ENCODE results near the gene GIPC2. TPM values are rescaled to one million over a fixed set of nuclear protein-coding genes. Genes with fewer than 3 reads are reported as not detected.
"Not testable (repeated sequence)": the region's sequence is repeated elsewhere in the genome, so short reads cannot be mapped to it uniquely, and the experiment has no call there.

The GIPC2 gene
- total RNA-seq, 2 donors from 2014 or later, result not detected

DNA sequence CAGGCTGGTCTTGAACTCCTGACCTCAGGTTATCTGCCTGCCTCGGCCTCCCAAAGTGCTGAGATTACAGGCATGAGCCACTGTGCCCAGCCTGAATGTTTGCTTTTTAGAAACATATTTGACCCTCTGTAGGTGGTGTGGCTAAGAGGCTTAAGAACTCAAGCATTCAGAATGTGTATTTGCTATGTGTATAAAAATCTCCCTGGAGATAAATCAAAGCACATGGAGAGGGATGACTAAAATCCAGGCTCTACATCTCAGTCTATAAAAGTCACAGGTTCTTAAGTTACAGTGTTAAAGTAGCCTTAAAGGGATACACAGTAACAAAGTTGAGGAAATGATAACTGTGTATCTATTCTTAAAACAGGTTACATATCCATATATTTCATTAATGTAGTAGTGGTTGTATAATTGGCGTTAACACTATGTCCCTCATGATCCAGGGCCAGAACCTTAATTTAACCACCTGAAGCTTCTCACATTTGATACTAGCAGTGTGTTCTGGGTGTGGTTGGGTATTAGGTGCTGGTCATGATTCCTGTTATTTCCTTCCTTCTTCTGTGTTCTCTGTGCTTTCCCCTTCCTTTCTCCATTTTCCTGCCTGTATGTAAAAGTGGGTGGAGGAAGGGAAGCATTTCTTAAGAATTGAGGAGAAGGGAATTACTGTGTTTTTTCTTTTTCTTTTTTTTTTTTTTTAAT is 16.2 kb downstream of the GIPC2 start:
- H3K27ac Mint-ChIP-seq, result no peak overlapping the region
- H3K9me3 Mint-ChIP-seq, result no peaks in the 10 kb centered on the region
- H3K4me3 Mint-ChIP-seq, result no peak overlapping the region
- peaks cover 3 to 11% of the 10 kb centered on the region in 2 donors for H3K27me3 Mint-ChIP-seq
- H3K36me3 Mint-ChIP-seq, result no peaks in the 10 kb centered on the region
- no peaks in the 10 kb centered on the region for H3K4me1 Mint-ChIP-seq (ENCODE audit: low read depth in 2 of 2)
- no peak for DNase-seq (ENCODE audit: low spot score)
- no peak for ATAC-seq

DNA sequence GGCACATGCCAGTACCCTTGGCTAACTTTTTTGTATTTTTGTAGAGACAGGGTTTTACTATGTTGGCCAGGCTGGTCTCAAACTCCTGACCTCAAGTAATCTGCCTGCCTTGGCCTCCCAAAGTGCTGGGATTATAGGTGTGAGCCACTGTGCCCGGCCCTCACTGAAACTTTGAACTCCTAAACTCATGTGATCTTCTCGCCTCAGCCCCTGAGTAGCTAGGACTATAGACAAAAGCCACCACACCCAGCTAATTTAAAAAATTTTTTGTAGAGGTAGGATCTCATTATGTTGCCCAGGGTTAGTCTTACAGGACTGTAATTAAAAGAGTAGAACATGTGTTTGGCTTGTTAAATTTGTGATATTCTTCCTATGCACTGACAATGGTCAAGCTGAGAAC is 19.1 kb downstream of the GIPC2 start:
- H3K36me3 Mint-ChIP-seq; H3K4me1 Mint-ChIP-seq (ENCODE audit: low read depth in 2 of 2); DNase-seq (ENCODE audit: low spot score); H3K4me3 Mint-ChIP-seq; H3K9me3 Mint-ChIP-seq; H3K27me3 Mint-ChIP-seq; H3K27ac Mint-ChIP-seq; ATAC-seq: not testable (repeated sequence)

DNA sequence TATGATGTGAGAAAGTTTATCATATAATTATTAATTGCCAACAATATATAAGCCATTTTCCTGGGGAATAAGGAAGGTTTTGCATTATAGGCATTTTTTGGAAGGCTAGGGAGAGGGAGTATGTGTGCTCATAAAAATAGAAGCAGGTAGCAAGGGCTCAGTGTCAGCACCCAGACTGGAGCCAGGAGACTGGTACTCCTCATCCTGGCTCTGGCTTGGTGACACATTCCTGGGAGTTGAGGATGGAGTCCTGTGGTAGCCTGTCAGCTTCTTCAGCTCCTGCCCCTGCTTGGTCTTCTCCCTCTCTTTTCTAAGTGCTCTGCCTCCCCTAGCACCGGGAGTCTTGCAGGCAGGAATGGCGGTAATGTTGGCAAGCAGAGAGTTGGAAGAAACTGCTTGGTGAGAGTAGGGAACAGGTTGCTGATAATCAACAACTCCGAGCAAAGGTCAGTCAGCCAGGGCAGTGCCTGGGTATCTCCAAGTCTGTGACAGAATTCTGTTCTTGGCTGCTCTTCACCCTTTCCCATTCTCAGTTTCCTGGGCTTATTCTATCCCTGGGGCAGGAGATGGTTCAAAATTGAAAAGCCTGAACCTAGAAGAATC is 23.0 kb downstream of the GIPC2 start:
- Mint-ChIP-seq H3K9me3 (no peaks in the 10 kb centered on the region), H3K27ac (no peak overlapping the region), H3K36me3 (no peaks in the 10 kb centered on the region), H3K27me3 (peaks cover 11 to 14% of the 10 kb centered on the region in 2 donors), H3K4me3 (no peak overlapping the region), H3K4me1 (ENCODE audit: low read depth in 2 of 2) (no peaks in the 10 kb centered on the region)
- DNase-seq (ENCODE audit: low spot score), result no peak
- ATAC-seq, result no peak

DNA sequence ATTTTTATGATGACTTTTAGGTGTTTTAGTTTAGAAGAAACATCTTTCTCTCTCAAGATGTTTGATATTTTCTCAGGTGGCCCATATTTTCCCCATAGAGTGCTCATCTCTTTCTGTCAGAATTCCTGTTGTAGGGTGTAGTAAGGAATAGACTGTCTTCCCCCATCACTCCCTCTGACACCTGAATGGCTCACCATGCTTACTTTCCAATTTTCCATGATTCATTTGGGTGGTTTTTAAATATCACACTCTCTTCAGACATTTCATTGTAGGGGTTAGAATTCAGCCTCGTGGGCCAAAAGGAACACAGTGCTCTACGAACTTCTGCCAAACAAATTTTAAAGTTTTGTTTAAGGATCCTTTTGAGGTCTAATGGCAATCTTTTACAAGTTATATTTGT is 24.0 kb downstream of the GIPC2 start:
- H3K4me3 Mint-ChIP-seq, result no peak overlapping the region

DNA sequence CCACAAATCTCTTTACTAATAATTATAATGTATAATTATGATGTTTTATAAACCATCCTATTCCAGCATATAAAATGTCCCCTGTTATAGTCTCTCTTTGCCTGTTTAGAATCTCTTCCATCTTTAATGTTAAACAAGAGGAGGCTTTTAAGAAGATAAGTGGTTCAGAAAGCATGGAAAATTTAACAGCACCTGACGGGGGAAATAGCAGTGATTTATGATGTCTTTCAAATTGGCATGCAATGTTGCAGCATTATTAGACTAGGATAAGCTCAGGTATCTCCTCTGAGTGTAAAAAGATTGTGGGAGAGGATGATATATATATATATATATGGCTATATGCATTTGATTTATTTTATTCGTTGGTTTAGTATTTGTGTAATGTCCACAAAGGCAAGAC is 24.4 kb downstream of the GIPC2 start:
- DNase-seq (ENCODE audit: low spot score), result no peak
- Mint-ChIP-seq H3K36me3 (no peaks in the 10 kb centered on the region), H3K4me3 (no peak overlapping the region)

More for the DNA sequence above, 24.0 kb downstream of the GIPC2 start:
- no peak for ATAC-seq
- no peaks in the 10 kb centered on the region for H3K9me3 Mint-ChIP-seq
- no peak for DNase-seq (ENCODE audit: low spot score)
- no peaks in the 10 kb centered on the region for H3K4me1 Mint-ChIP-seq (ENCODE audit: low read depth in 2 of 2)
- H3K27me3 Mint-ChIP-seq, result peaks cover 11 to 14% of the 10 kb centered on the region in 2 donors
- no peaks in the 10 kb centered on the region for H3K36me3 Mint-ChIP-seq
- H3K27ac Mint-ChIP-seq, result no peak overlapping the region

DNA sequence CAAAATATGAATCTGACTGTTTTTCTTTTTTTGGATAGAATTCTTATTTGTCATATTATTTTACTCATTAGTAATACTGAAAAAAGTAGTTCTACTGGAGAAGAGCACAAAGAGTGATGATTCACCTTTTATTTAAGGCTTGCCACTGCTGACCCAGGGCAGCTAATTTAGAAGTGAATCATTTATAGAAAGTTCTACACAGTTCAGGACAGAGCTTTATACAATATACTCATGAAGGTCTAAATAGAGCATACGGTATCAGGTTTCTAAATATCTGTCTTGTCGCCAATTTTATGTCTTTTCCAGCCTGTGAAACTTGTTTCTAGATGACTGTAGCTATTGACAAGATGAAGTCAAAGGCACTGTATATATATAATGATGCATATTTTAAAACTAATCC is 25.0 kb downstream of the GIPC2 start:
- Mint-ChIP-seq H3K36me3 (no peaks in the 10 kb centered on the region), H3K27me3 (peaks cover 8 to 11% of the 10 kb centered on the region in 2 donors), H3K4me3 (no peak overlapping the region), H3K4me1 (ENCODE audit: low read depth in 2 of 2) (no peaks in the 10 kb centered on the region), H3K9me3 (no peaks in the 10 kb centered on the region), H3K27ac (no peak overlapping the region)
- no peak for DNase-seq (ENCODE audit: low spot score)
- peak in 1 of 2 donors; percentile 80 for ATAC-seq

More for the DNA sequence above, 24.4 kb downstream of the GIPC2 start:
- H3K27me3 Mint-ChIP-seq, result peaks cover 10 to 11% of the 10 kb centered on the region in 2 donors
- ATAC-seq, result no peak
- H3K4me1 Mint-ChIP-seq (ENCODE audit: low read depth in 2 of 2), result no peaks in the 10 kb centered on the region
- H3K9me3 Mint-ChIP-seq, result no peaks in the 10 kb centered on the region
- no peak overlapping the region for H3K27ac Mint-ChIP-seq

DNA sequence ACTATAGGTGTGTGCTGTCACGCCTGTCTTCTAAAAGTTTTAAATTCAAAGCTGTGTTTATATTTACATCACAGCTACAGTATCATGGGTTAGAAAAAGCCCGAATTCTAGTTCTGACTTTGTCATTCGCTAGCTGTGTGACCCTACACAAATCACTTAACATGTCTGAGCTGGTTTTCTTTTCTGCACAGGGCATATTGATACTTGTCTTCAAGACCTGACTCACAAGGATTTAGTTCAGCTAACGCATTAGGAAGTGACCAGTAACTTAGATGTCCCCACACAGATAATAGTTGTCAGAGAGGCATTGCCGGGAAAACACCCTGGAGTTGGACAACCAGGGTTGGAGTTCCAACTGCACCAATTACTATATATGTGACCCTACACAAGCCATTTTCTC is 25.9 kb downstream of the GIPC2 start:
- no peaks in the 10 kb centered on the region for H3K9me3 Mint-ChIP-seq
- H3K27me3 Mint-ChIP-seq, result peaks cover 8 to 11% of the 10 kb centered on the region in 2 donors
- H3K4me3 Mint-ChIP-seq, result no peak overlapping the region
- H3K27ac Mint-ChIP-seq, result no peak overlapping the region
- DNase-seq (ENCODE audit: low spot score), result no peak
- ATAC-seq, result no peak
- H3K36me3 Mint-ChIP-seq, result no peaks in the 10 kb centered on the region
- no peaks in the 10 kb centered on the region for H3K4me1 Mint-ChIP-seq (ENCODE audit: low read depth in 2 of 2)

DNA sequence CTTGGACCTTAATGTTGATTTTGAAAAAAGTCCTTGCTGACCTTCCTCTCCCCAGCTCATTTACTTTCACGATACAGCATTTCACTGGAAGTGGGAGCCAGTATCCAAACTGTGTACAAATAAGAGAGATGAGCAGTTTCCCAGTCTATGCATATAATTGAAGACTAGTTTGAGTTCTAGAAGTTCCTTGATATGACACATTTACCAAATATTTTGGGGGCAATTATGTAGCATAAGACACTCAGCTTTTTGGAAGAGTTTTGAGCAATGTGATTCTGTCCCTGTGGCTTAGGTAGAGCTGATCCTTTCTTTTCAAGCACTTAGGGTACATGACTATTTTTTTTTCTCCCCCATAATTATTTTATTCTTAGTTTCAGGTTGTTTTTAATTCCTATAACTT is 26.4 kb downstream of the GIPC2 start:
- Mint-ChIP-seq H3K4me1 (ENCODE audit: low read depth in 2 of 2) (no peaks in the 10 kb centered on the region), H3K27ac (no peak overlapping the region), H3K27me3 (peaks cover 8 to 11% of the 10 kb centered on the region in 2 donors), H3K36me3 (no peaks in the 10 kb centered on the region), H3K9me3 (no peaks in the 10 kb centered on the region), H3K4me3 (no peak overlapping the region)
- no peak for DNase-seq (ENCODE audit: low spot score)
- ATAC-seq, result no peak

DNA sequence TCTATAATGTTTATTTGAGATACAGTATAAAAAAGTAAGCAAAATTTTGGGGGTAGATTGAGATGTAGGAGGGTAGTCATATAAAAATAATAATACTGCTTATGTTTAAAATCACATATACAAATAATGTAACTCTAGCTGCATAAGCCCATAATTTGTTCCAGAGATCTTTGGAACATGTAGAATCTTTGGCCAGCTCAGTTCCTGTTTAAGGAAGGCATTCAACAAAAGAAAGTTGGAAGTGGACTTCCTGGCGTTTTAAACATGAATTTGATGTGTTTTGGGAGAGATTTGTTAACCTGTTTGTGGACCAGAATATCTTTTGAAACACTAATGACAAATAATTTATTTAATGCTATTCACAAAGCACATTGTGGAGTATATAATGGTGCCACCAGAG is 27.7 kb downstream of the GIPC2 start:
- Mint-ChIP-seq H3K27ac (no peak overlapping the region), H3K9me3 (no peaks in the 10 kb centered on the region), H3K36me3 (no peaks in the 10 kb centered on the region), H3K4me1 (ENCODE audit: low read depth in 2 of 2) (no peaks in the 10 kb centered on the region), H3K27me3 (peaks cover 8% of the 10 kb centered on the region in 2 donors), H3K4me3 (no peak overlapping the region)
- ATAC-seq (no peak), DNase-seq (ENCODE audit: low spot score) (no peak)

DNA sequence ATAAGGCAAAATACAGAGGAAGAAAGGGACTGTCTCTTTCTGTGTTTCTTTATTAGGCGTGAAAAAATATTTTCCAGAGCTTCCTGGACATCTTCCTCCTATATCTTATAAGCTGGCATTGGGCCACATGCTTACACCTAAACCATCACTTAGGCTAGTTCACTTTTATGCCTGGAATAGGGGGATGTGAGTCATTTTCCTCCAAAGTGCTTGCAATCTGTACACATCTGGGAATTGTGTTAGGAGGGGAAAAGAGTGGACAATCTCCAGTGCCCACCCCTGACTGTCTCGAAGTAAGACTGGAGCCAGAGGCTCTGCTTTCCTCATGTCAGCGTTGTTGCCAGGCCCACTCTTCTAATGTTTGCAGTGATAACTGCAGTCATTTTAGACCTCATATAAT is 29.9 kb downstream of the GIPC2 start:
- no peak for DNase-seq (ENCODE audit: low spot score)
- Mint-ChIP-seq H3K27ac (no peak overlapping the region), H3K9me3 (no peaks in the 10 kb centered on the region), H3K4me1 (ENCODE audit: low read depth in 2 of 2) (peaks cover 8 to 18% of the 10 kb centered on the region in 2 donors), H3K4me3 (no peak overlapping the region), H3K27me3 (peaks cover 4 to 8% of the 10 kb centered on the region in 2 donors), H3K36me3 (no peaks in the 10 kb centered on the region)
- no peak for ATAC-seq

DNA sequence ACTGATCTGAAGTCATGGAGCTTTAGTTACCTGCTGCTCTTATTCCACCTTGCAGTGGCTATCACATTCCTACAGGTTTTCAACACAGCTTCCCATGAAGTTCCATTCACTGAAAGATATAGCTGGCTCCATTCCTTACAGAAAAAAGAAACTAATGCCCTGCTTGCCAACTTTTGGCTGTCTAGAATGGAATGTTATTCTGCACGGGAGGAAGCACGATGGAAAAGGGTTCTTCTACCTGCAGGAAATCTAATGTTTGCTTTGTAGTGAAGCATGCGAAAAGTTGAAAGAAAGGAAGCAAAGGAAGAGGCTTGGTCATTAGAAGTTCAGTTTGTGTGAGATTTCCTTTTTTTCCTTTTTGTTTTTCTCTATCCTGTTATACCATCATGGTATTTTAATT is 32.6 kb downstream of the GIPC2 start:
- H3K9me3 Mint-ChIP-seq, result no peaks in the 10 kb centered on the region
- ATAC-seq, result no peak
- no peaks in the 10 kb centered on the region for H3K27me3 Mint-ChIP-seq
- no peak overlapping the region for H3K27ac Mint-ChIP-seq
- no peak overlapping the region for H3K4me3 Mint-ChIP-seq
- DNase-seq (ENCODE audit: low spot score), result no peak
- H3K4me1 Mint-ChIP-seq (ENCODE audit: low read depth in 2 of 2), result peaks cover 13 to 25% of the 10 kb centered on the region in 2 donors
- no peaks in the 10 kb centered on the region for H3K36me3 Mint-ChIP-seq

DNA sequence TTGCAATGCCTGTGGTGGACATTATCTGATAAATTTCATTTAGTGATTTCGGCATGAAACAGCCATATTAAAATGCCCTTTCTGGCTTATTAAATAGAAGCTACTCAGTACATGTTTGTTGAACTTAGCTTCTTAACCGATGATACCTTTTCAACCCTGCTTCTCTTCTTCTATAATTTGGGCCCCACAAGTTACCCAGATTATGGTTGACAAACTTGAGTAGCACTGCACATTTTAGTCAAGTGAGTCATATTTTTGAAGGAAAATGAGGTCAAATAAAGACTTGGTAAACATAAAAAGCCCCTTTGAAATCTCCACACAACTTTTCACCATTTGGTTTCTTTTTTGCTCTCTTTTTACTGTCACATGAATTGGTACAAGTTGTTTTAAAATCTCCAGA is 33.8 kb downstream of the GIPC2 start:
- H3K27me3 Mint-ChIP-seq, result no peaks in the 10 kb centered on the region
- peak overlapping the region; percentile 8 to 60 for H3K27ac Mint-ChIP-seq
- H3K4me3 Mint-ChIP-seq, result peak overlapping the region; percentile 25
- ATAC-seq (no peak), DNase-seq (ENCODE audit: low spot score) (no peak)
- H3K36me3 Mint-ChIP-seq, result no peaks in the 10 kb centered on the region
- no peaks in the 10 kb centered on the region for H3K9me3 Mint-ChIP-seq
- H3K4me1 Mint-ChIP-seq (ENCODE audit: low read depth in 2 of 2), result peaks cover 13 to 25% of the 10 kb centered on the region in 2 donors

DNA sequence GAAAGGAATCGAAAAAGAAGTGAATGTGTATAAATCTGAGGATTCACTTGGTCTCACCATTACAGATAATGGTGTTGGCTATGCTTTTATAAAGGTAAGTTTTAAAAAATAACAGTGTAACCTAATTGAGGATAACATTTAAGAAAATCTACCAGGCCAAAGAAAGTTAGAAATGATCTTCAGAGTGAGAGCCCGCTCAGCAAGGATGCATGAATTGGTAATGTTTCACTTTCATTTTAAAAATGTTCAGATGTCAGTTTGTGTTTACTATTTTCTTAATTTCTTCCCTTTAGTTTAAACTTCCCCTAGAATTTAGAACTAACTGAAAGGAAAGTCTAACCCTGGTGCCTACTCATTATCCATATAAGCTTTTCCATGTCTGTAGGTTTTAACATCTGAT is 35.0 kb downstream of the GIPC2 start:
- no peak for ATAC-seq

DNA sequence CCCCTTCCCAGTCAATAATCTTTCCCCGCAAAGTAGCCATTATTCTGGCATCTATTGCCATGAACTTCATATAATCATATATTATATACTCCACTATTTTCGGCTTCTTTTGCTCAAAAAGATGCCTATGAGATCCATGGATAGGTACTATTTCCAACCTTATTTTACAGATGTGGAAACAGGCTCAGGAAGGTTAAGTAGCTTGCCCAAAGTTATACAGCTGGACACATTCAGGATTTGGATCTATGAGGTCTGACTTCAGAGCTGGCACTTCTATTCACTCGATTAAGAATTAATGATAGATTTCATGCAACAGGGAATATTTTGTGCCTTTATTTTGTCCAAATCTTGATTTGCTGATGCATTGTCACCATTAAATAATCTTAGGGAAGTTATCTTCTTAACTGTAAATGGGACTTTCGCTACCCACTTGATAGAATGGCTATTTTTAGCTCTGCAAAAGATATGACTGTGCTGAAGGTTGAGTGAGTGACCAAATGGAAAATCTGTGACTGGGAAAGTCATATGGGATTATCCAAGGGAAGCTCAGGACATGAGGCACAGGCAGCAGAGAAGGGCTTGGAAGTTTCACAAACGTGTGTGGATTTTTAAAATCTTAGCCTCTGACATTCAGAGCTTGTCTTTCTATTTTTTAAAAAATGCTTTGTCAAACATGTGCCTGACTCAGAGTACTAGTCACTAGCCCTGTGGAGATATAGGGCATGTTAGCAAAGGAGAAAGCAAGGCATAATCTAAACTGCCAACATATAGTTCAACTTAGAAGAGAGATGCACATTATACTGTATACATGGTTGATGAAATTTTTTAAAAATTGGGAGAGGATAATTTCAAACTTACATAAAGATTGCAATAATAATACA is 36.5 kb downstream of the GIPC2 start:
- Mint-ChIP-seq H3K4me3 (no peak overlapping the region), H3K4me1 (ENCODE audit: low read depth in 2 of 2) (peaks cover 13 to 25% of the 10 kb centered on the region in 2 donors), H3K36me3 (peaks cover 20% of the 10 kb centered on the region), H3K27me3 (peaks cover 0 to 5% of the 10 kb centered on the region in 2 donors), H3K9me3 (peaks cover 12% of the 10 kb centered on the region), H3K27ac (no peak overlapping the region)
- ATAC-seq, result no peak
- no peak for DNase-seq (ENCODE audit: low spot score)

More for the DNA sequence above, 35.0 kb downstream of the GIPC2 start:
- peak overlapping the region; percentile 8 to 60 for H3K27ac Mint-ChIP-seq
- no peaks in the 10 kb centered on the region for H3K27me3 Mint-ChIP-seq
- no peak for DNase-seq (ENCODE audit: low spot score)
- peaks cover 7% of the 10 kb centered on the region for H3K36me3 Mint-ChIP-seq
- peak overlapping the region; percentile 61 for H3K4me3 Mint-ChIP-seq
- peaks cover 1% of the 10 kb centered on the region for H3K9me3 Mint-ChIP-seq
- H3K4me1 Mint-ChIP-seq (ENCODE audit: low read depth in 2 of 2), result peaks cover 13 to 25% of the 10 kb centered on the region in 2 donors
